NCI-H1105 treated with DMSO at 0.1 percent for 48 hours (cell line): ENCODE data around the gene C4orf36.

Source experiments
- DNase-seq: peaks from one replicate; lab custom pipeline; 2025; lab: John Stamatoyannopoulos, UW

C4orf36 gene

GRCh38 chr4:86857341-86858052 lies 34.7 kb downstream of the C4orf36 start:
- DNase-seq: no peak

GRCh38 chr4:86856896-86857295 lies 35.3 kb downstream of the C4orf36 start:
- no peak for DNase-seq

- DNase-seq: no peak
Observed at GRCh38 chr4:86855572-86855971, 36.6 kb downstream of the C4orf36 start.

GRCh38 chr4:86853209-86853608 lies 39.0 kb downstream of the C4orf36 start:
- DNase-seq: no peak

- no peak for DNase-seq
Observed at GRCh38 chr4:86848732-86849619, 43.2 kb downstream of the C4orf36 start, which contains the start of gene SLC10A6. Gene SLC10A6 (minus strand): TSS chr4:86849384. CDS start chr4:86849115, 269 bp downstream.

GRCh38 chr4:86848136-86848535 lies 44.1 kb downstream of the C4orf36 start:
- DNase-seq: no peak

GRCh38 chr4:86847571-86847970 lies 44.7 kb downstream of the C4orf36 start:
- no peak for DNase-seq

- no peak for DNase-seq
Observed at GRCh38 chr4:86846921-86847320, 45.3 kb downstream of the C4orf36 start.

GRCh38 chr4:86845593-86845992 lies 46.6 kb downstream of the C4orf36 start:
- no peak for DNase-seq

GRCh38 chr4:86841309-86841708 lies 50.9 kb downstream of the C4orf36 start:
- DNase-seq: no peak

- no peak for DNase-seq
Observed at GRCh38 chr4:86840858-86841257, 51.4 kb downstream of the C4orf36 start.

- no peak for DNase-seq
Observed at GRCh38 chr4:86837691-86838503, 54.3 kb downstream of the C4orf36 start.

- no peak for DNase-seq
Observed at GRCh38 chr4:86835677-86836076, 56.5 kb downstream of the C4orf36 start.

- DNase-seq: no peak
Observed at GRCh38 chr4:86834901-86835300, 57.3 kb downstream of the C4orf36 start.

GRCh38 chr4:86833615-86834014 lies 58.6 kb downstream of the C4orf36 start:
- no peak for DNase-seq

- DNase-seq: no peak
Observed at GRCh38 chr4:86831262-86832130, 60.7 kb downstream of the C4orf36 start.
